Stimulated activated CD4-positive, alpha-beta T cell treated with anti-CD3 and anti-CD28 coated beads, Interleukin-15, amount 100 ng/mL, for 48 hours (primary cell): Measurements from ENCODE around the gene SORBS1.

Experiments used
- DNase-seq, 2 donors: peaks; one replicate each; pipeline ENCODE4 v3.0.0-alpha.2; 2020; ENCODE audit warnings: low read depth in 2 of 2

SORBS1 gene

DNA sequence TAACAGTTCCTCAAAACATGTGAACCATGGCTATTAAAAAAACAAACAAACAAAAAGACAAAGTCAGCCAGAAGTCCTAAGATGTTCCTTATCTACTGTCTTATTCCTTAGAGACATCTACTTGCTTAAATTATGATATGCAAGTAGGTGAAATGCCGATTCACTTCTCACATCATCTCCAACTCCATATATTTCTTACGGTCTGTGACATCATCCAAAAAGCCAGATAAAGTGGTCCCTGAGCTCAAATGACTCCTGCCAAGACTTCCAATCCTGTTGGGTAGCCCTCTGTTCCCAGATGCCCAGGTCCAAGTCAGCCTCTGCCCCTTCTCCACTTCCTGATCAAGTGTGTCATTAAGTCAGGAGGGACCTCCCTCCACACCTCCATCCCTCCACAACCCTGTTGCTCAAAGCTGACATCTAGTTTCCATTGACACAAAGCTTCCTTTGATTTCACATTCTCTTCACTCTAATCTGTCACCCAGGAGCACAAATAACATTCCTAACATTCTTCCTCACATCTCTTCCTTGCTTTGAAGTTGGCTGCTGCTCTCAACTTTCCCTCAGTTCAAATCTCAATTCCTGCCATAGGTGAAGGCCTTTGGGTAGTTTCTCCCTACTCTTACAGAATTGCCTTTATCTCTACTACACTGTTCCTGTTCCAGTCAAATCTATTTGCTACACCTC lies 214.3 kb downstream of the SORBS1 start:
- DNase-seq: no peak

DNA sequence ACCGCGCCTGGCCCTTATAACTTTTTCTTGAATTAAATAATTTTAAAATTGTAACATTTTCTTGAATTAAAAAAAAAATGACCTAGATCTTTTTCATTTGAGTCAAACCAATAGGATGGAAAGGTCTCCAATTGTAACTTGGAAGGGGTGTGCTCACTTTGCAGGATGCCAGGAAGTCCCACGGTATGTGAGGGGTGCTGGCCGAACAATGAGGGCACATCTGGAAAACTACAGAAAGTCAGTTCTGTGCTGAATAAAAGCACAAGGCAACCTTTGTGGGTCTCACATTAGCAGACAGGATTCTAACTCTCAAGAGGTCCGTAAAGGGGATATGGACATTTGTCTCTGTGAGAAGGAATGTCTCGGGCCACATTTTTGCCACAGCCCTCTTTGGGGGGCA lies 217.6 kb downstream of the SORBS1 start:
- no peak for DNase-seq

DNA sequence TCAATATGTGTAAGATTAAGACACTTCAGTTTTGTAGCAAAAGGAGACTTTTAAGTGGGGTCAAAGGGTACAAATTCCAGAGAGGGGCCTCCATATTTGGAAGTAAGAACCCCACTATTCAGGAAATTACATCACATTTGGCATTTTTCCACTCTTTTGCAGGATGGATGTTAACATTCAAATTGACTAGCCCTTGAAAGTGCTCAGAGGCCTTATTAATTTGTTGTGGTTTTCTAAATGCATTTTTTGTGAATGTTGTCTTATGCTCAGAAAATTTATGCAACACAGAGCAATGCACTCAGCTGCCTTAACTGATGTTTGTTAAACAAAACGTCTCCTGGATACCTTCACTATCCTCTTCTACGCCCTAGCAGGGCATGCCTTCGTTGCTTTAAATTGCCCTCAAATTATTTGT lies 219.4 kb downstream of the SORBS1 start:
- no peak for DNase-seq

DNA sequence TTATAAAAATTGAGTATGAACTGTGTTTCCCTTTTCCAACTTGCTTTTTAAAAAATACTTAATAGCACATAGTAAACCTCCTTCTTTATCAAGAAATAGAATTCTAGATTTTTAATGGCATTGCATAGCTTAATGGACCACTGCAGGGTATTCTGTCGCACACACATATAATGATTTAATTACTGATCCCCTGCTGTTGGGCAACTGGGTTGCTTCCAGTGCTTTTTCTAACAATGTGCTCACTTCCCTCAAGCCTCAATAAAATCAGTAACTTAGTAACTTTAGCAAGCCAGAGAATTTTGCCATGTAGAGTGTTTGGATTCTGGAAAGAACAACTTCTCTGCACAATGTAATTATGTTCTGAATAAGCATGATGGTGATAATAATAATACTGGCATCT lies 221.3 kb downstream of the SORBS1 start:
- no peak for DNase-seq

DNA sequence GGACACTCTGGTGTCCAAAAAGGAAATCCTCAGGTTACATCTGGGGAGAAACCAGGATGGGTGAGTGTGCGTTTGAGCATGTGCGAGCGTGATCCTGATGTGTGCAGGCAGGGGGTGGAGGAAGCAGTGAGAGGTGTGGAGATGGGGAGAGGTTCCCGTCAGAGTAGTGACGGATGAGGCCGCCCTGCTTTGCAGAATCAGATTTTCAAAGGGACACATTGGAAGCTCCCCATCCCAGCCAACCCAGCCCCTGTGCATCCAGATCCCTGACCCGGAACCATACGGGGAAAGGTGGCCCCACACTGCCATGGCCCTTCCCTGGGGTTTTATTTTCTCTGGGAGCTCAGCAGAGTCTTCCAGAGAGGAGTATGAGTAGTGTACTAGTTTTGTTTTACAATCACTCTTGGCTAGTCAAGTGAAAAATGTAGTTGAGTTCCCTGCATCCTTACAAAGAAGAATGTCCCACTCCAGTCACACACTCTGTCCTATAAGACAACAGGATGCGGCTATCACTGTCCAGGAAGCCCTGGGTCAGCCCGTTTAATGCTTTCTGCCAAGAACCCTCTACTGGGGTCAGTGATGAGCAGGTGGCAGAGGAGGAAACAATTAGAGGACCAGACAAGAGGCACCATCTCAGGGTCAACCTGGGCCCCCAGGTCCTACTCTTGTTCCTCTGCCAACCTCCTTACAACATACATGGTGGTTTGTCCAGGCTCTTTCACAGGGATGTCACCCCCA lies 223.6 kb downstream of the SORBS1 start:
- no peak for DNase-seq

DNA sequence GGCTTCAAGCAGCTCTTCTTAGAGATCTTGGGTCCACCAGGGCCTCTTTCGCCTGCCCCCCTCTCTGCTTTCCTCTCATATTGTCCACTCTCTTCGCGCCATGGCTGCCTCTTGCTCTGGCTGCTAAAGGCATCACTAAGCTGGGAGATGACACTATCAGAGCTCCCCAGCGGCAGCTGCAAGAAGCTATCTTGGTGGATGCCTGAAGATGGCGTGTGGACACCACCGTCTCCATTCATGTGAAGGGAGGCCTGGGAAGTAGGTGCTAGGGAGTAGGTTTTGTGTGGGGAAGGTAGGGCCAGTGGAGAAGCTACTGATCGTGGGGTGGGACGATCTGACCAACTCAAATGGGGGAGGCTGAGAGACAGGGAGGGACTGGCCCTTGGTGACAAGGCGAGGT lies 224.5 kb downstream of the SORBS1 start:
- no peak for DNase-seq

GRCh38 chr10:95335933-95336699 lies 225.1 kb downstream of the SORBS1 start:
- DNase-seq: no peak

DNA sequence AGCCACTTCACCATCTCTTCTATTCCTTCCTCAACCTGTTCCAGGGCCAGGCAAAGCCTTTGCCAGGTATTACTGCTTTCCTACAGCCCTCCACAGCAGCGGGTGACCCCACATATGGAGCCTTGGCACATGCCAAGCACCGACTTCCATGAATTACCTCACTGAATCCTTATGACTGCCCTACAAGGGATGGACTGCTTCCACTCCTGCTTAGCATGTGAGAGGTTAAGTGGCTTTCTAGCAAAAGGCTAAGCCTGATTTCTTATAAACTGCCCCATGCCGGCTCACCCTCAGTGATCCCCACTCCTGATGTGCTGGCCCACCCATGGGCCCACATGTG lies 226.4 kb downstream of the SORBS1 start:
- DNase-seq: no peak

DNA sequence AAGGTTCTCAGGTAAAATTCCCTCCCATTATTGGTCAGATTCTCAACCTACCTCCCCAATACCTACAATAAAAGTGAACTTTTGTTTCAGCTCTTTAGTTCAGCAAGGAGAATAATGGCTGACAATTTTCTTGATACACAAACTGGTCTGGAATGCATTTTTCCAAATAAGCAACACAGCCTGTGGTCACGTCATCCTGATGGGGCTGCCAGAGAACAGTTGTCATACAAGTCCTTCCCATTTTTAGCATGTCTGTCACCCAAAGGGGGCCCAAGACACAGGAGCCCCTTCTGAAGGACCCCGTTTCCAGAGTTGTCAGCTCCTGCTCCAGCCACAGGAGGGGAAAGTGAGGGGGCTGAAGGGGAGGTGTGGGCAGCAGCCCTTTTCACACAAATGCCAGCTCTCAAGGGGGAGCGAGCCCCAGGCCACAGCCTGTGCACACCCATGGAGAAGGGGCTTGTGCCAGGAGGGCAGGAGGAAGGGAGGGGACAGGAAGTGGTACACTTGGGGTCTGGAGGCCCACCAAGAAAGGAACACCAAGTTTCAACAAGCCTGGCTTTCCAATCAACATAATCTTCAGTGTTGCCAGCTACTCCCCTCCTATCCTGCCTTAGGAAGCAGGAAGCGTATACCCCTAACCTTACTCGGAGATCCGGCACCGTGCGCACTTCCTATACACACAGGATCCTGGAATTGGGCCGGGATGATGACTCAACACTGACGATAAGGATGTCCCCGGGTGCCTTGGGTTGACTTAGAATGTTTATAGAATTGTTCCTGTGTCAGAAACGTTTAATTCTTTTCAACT lies 227.0 kb downstream of the SORBS1 start:
- no peak for DNase-seq

DNA sequence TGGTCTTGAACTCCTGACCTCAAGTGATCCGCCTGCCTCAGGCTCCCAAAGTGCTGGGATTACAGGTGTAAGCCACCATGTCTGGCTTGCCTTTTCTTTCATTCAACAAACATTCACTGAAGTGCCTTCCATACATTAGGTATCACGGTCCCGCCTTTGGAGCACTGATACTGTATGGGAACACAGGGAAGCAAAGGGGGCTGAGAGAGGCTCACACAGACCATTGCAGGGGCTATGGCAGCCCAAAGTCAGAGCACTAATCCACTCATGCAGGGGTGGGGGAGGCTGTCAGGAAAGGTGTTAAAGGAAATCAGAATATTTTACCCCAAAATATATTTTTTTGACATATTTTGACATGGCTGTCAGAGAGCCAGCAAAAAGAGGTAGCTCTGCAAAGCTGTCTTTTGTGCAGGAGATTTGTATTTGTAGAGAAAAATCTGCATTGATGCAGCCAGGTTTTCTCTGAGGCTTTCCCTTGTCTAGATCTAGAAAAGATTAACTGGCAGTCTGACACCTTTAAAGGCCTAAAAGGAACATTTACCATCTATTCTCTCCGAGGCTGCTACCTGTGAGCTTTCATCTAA lies 228.4 kb downstream of the SORBS1 start:
- DNase-seq: no peak

- DNase-seq: no peak
These were observed 229.5 kb downstream of the SORBS1 start for GRCh38 chr10:95331596-95332130.

DNA sequence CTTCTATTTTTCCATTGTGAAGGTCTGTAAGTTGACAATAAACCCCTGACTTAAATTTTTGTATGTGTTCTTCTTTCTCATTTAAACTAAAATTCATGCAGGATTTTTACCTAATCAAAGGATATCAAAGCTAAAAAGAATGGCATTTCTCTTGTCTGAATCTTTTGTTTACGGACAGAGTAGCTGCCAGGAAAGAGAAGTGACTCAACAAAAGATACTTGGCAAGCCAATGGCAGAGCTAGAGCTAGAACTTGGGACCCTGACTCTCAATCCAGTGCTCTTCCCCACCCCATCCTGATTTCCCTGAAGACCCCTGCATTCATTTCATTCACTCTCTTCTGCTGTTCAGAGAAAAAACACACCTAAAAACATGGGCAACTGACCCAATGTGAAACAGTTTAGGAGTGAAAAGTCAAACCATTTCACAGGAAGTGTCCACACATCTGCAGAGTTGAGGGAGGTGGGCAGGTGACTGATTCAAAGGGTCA lies 230.2 kb downstream of the SORBS1 start:
- DNase-seq: no peak

GRCh38 chr10:95329296-95329695 lies 231.9 kb downstream of the SORBS1 start:
- DNase-seq: no peak

DNA sequence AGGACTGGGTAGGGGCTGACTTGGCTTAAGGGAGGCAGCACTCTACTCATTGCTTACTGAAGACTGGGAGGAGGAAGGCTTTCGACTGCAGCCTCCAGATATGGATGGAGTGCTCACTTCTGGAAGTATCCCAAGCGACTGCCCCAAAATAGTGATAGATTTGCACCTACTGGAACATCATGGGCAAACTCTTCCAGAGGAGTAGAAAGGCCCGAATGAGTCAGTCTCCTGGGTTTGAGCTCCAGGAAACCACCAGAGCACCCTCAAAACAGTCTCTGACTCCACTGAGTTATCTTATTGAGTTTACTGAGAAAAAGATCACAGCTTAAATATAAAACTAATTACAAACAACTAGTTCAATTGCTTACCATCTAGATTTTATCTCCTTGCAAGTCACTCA lies 233.2 kb downstream of the SORBS1 start:
- no peak for DNase-seq

DNA sequence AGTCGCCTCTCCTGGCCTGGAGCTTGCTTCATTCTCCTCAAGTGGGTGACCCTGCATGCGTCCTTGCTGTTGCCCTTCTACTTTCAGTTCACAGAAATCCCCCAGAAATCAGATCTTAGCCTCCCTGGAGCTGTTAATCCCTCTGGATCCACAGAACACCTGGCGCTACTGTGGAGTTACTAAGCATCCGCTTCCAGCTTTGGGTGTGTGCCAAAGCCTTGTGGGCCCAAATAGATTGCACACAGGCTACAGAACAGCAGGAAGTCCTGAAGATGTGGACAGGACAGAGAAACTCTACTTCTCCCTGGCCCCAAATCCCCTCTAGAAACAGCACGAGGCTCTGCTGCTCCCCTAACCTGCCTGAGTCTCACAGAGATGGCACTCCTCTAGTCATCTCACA lies 233.8 kb downstream of the SORBS1 start:
- no peak for DNase-seq

GRCh38 chr10:95326396-95326795 lies 234.8 kb downstream of the SORBS1 start:
- DNase-seq: no peak

DNA sequence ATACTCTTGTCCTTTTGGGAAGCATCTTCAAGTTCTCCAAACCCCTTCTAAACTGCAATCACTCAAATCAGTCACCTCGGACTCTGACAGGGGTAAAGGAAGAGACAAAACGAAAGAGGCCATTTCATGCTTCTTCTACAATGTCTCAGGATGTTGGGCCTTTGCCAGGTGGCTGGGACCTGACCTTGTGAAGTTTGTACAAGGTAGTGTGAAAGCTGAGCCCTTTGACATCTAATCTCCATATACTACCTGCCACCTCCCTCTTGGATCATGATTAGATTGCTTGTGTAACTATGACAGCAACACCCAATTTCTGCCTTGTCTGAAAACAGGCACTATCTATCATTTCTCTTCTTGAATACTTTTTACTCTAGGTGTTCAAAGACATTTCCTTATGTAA lies 235.3 kb downstream of the SORBS1 start:
- no peak for DNase-seq

DNA sequence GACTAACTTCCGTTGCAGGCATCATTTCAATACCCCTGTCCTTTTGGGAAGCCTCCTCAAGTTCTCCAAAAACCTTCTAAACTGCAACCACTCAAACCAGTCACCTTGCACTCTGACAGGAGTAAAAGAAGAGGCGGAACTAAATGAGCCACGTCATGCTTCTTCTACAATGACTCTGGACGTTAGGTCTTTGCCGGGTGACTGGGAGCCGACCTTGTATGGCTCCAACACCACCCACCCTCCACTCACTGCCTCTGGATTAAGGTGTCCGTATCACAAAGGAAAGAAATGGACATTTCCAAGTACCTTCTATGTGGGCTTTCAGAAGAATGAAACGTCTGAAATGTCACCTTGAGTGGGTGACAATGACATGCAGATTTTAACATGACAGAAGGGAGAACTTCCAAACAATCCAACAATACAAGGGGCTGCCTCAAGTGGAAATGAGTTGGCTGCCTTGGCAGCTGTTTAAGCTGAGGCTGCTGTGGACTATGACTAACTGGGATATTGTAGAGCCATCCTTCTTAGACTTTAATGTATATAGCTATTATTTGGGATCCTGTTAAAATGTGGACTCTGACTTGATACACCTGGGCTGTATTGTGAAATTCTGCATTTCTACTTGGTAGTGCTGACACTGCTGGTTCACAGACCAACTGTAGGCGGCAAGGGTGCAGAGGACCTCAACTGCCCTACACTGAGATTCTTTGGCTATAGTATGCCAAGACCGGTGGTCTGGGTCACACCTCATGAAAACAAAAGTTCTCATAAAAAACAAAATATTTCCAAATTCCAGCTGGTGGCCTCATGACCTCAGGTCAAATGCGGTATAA lies 236.5 kb downstream of the SORBS1 start:
- DNase-seq: no peak

DNA sequence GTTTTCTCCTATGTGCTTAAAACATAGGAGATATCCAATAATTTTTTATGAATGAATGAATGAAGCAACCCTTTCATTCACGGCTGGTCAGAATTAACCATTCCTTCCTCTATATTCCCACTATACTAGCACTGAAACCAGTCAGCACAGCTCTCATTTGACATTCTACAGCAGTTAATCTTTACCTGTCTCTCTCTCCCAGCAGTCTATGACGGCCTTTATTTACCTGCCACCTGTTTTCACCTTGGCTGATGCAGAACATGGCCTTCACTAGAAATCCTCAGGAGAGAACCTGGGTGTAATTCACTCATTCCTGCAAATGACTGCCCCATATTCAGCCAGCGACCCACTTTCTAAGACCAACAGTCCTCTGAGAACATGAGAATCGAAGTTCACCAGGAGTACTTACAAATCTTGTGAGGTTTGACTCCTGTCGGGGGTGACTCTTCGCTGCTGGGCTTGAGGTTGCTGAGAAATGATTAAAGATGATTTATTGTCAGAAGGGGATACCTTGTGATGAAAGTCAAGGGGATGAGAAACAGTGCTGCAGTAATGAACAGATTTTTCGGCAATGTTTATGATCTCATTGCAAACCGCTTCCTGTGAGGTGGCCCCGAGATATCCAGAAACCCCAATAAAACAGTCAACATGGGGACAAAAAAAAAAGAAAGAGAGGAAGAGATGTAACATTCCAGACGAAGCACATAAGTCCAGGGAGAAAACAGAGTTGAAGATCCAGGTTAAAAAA lies 239.4 kb downstream of the SORBS1 start:
- DNase-seq: no peak

GRCh38 chr10:95319239-95319638 lies 241.9 kb downstream of the SORBS1 start:
- no peak for DNase-seq
